IMR-90 (cell line): ENCODE data around the gene PAQR4. TPM values are rescaled to one million over a fixed set of nuclear protein-coding genes. Genes with fewer than 3 reads are reported as not detected.

Experiments used
- ATAC-seq: fragments of 200-7000 bp; cut with Tn5 transposase; 2 replicates; pipeline ENCODE4 v1.9.1; 2020; ENCODE audit warnings: low read depth, mild to moderate bottlenecking, moderate library complexity
- BruUV-seq: library from RNA; stranded (reverse); fragments of 400-500 nt; replicated peaks from 2 replicates; lab custom pipeline; 2021; lab: Mats Ljungman, UMichigan
- CTCF ChIA-PET: fragments of 300-600 bp; formaldehyde crosslinking; extraction: SDS; loops from one replicate; lab custom pipeline; 2021; ENCODE audit warnings: antibody characterized with exemption; lab: Yijun Ruan, JAX
- POLR2A ChIA-PET: fragments of 300-600 bp; sonication (Branson Sonifier 250); formaldehyde crosslinking; loops from one replicate; lab custom pipeline; 2022; ENCODE audit warnings: antibody characterized with exemption; ENCODE audit not compliant: unreplicated experiment; lab: Charles Lee
- DNase-seq: peaks from one replicate; pipeline ENCODE4 v3.0.0; 2013
- H2AFZ ChIP-seq: replicated peaks from 2 replicates; pipeline ENCODE3; 2013; ENCODE audit warnings: low read length, mild to moderate bottlenecking; ENCODE audit not compliant: poor library complexity
- H2AK5ac ChIP-seq: 2 replicates; pipeline ENCODE4 v1.6.1; 2013; ENCODE audit warnings: low read depth, low read length, inconsistent platforms
- H2AK9ac ChIP-seq: replicated peaks from 2 replicates; pipeline ENCODE3; 2013; ENCODE audit warnings: mild to moderate bottlenecking, low read depth, low read length, moderate library complexity; ENCODE audit not compliant: poor library complexity
- H2BK120ac ChIP-seq: 2 replicates; pipeline ENCODE4 v1.6.1; 2013; ENCODE audit warnings: low read depth, low read length, inconsistent platforms
- H2BK15ac ChIP-seq: 3 replicates; pipeline ENCODE4 v1.6.1; 2013; ENCODE audit warnings: low read depth, low read length, inconsistent platforms
- H2BK20ac ChIP-seq: 2 replicates; pipeline ENCODE4 v1.6.1; 2013; ENCODE audit warnings: low read depth, mild to moderate bottlenecking, inconsistent platforms, low read length, moderate library complexity
- H2BK5ac ChIP-seq: 2 replicates; pipeline ENCODE4 v1.6.1; 2013; ENCODE audit warnings: mild to moderate bottlenecking, low read depth, low read length, inconsistent platforms; ENCODE audit not compliant: poor library complexity, severe bottlenecking
- H3K14ac ChIP-seq: replicated peaks from 2 replicates; pipeline ENCODE4 v1.6.1; 2013; ENCODE audit warnings: low read depth, low read length, inconsistent platforms
- H3K18ac ChIP-seq: 2 replicates; pipeline ENCODE4 v1.6.1; 2013; ENCODE audit warnings: low read depth, low read length, control low read depth
- H3K23ac ChIP-seq: 2 replicates; pipeline ENCODE4 v1.6.1; 2013; ENCODE audit warnings: low read depth, low read length, inconsistent platforms
- H3K27ac ChIP-seq: 2 replicates; pipeline ENCODE4 v1.5.1; 2013; ENCODE audit warnings: mild to moderate bottlenecking, control low read depth, low read length; ENCODE audit not compliant: insufficient read depth
- H3K27me3 ChIP-seq: 2 replicates; pipeline ENCODE4 v1.6.1; 2013; ENCODE audit warnings: low read length; ENCODE audit not compliant: control insufficient read depth, insufficient read depth
- H3K36me3 ChIP-seq: 2 replicates; pipeline ENCODE4 v1.6.1; 2013; ENCODE audit warnings: low read length, mixed read lengths; ENCODE audit not compliant: control insufficient read depth, insufficient read depth
- H3K4ac ChIP-seq: 2 replicates; pipeline ENCODE4 v1.6.1; 2013; ENCODE audit warnings: low read depth, low read length, inconsistent platforms
- H3K4me1 ChIP-seq: 2 replicates; pipeline ENCODE4 v1.6.1; 2013; ENCODE audit warnings: low read length, mixed read lengths; ENCODE audit not compliant: control insufficient read depth, insufficient read depth
- H3K4me2 ChIP-seq: 2 replicates; pipeline ENCODE4 v1.6.1; 2013; ENCODE audit warnings: low read depth, mild to moderate bottlenecking, control low read depth, low read length, moderate library complexity
- H3K4me3 ChIP-seq: 2 replicates; pipeline ENCODE4 v1.5.1; 2013; ENCODE audit warnings: low read depth, mild to moderate bottlenecking, control low read depth, low read length, moderate library complexity; ENCODE audit not compliant: insufficient read depth
- H3K56ac ChIP-seq: 2 replicates; pipeline ENCODE4 v1.6.1; 2013; ENCODE audit warnings: low read length, inconsistent platforms; ENCODE audit not compliant: insufficient read depth; ENCODE audit errors: extremely low read depth
- H3K79me1 ChIP-seq, 2 experiments: 2 replicates each; pipeline ENCODE4 v1.6.1; 2013; ENCODE audit warnings: low read length in 2 of 2, inconsistent platforms in 1 of 2, low read depth in 1 of 2
- H3K9ac ChIP-seq: 2 replicates; pipeline ENCODE4 v1.6.1; 2013; ENCODE audit warnings: low read depth, low read length, control low read depth
- H3K9me1 ChIP-seq: 2 replicates; pipeline ENCODE4 v1.6.1; 2013; ENCODE audit warnings: low read length, inconsistent platforms; ENCODE audit not compliant: insufficient read depth
- H3K9me3 ChIP-seq: 2 replicates; pipeline ENCODE4 v1.6.1; 2013; ENCODE audit warnings: low read length; ENCODE audit not compliant: control insufficient read depth, insufficient read depth
- H4K20me1 ChIP-seq: 2 replicates; pipeline ENCODE4 v1.6.1; 2013; ENCODE audit warnings: low read length, inconsistent platforms; ENCODE audit not compliant: insufficient read depth
- H4K5ac ChIP-seq: 2 replicates; pipeline ENCODE4 v1.6.1; 2013; ENCODE audit warnings: mild to moderate bottlenecking, low read depth, low read length, control low read depth
- H4K8ac ChIP-seq, 2 experiments: 2 replicates each; pipeline ENCODE4 v1.6.1; 2013; ENCODE audit warnings: low read depth in 2 of 2, low read length in 2 of 2, control low read depth in 1 of 2, inconsistent platforms in 1 of 2
- H4K91ac ChIP-seq: 2 replicates; pipeline ENCODE4 v1.6.1; 2013; ENCODE audit warnings: low read depth, low read length, inconsistent platforms; ENCODE audit not compliant: insufficient read depth
- BHLHE40 ChIP-seq: fragments of 150-350 bp; IDR thresholded peaks from 2 replicates; pipeline ENCODE4 v1.6.1; 2016; ENCODE audit warnings: mild to moderate bottlenecking, low read depth, low read length
- CTCF ChIP-seq: conservative IDR thresholded peaks from 2 replicates; pipeline ENCODE4 v1.5.1; 2012; ENCODE audit warnings: mild to moderate bottlenecking, low read depth, low read length, improper control_type of control experiment
- WGBS, 2 experiments: methylation state at CpG; one replicate each; pipeline versions ENCODE4 v1.1.5 to v1.1.7; 2013; ENCODE audit warnings: missing lambda C conversion rate in 2 of 2; ENCODE audit not compliant: insufficient read length in 1 of 2; ENCODE audit errors: extremely low coverage in 2 of 2; 5-methylcytosine and 5-hydroxymethylcytosine counted together
- dilution Hi-C: fragments of 300-500 bp; cut with HindIII; formaldehyde crosslinking; loops from one replicate; pipeline ENCODE4 v1.14.3; 2018; ENCODE audit warnings: low sequenced_read_pairs; ENCODE audit not compliant: unreplicated experiment
- in situ Hi-C: fragments of 300-500 bp; cut with MboI; formaldehyde crosslinking; loops from 3 replicates; pipeline ENCODE4 v1.14.3; 2019; ENCODE audit warnings: low sequenced_read_pairs, inconsistent platforms, mixed read lengths
- intact Hi-C: fragments of 100-400 bp; cut with micrococcal nuclease; formaldehyde crosslinking; loops from 2 replicates; pipeline ENCODE4 v1.10.0; 2022
- polyA plus RNA-seq, 3 experiments: library from polyadenylated mRNA; depleted of rRNA; stranded (reverse); fragments of >200 nt; gene quantifications; 2 replicates each; pipeline ENCODE4 v1.2.3, GENCODE V29; 2012; ENCODE audit warnings: low replicate concordance in 1 of 3
- total RNA-seq: library from RNA; depleted of rRNA; stranded (reverse); fragments of >200 nt; gene quantifications from 2 replicates; pipeline ENCODE4 v1.2.3, GENCODE V29; 2012

PAQR4 gene
- total and polyA plus RNA-seq, 2 of the 4 experiments (the other 2 are of a cell fraction): 2.2 to 10.0 TPM

DNA sequence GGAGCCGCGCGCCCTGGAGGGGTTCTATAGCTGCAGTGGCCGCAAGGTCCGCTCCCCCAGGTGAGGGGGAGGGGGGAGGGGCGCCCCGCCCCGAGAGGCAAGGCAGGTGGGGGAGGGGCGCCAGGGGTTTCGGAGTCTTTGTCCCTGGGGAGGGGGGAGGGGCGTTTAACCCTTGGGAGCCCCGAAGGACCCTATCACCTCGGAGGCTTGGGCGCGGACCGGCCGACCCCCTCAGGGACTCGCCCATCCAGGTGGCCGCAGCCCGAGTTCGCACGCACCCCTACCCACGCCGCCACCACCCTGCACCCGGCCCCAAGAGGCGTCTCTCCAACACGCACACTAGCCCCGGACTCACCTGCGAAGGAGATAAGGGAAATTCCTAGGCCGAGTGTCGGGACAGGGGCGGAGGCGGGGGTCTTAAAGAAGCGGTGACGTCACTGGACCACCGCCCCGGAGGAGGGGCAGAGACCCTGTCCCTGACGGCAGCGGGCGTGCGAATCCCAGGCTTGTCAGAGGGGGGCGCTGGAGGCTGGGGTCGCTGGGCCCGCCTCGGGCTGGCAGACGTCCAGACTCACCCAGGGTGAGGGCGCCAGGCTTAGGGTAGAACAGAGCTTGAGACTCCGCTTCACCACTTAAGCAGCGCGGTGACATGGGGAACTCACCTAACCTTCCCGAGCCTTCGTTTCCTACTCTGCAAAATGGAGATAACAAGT, 48.8 kb downstream of the PAQR4 start, which contains the start of gene CLDN6:
CLDN6 (minus strand) TSS at position 390 of the 713 bp plus-strand sequence. CDS start 2,162 bp downstream, outside the sequence.
- dilution Hi-C loops (no loop called here), in situ Hi-C loops (no loop called here)
- BruUV-seq: no TSS peak

More for the DNA sequence above, 48.8 kb downstream of the PAQR4 start, which contains the start of gene CLDN6:
- H4K91ac ChIP-seq: no peak within 1 kb of the TSS
- no peak within 1 kb of the TSS for H3K4ac ChIP-seq
- H3K23ac ChIP-seq: no peak within 1 kb of the TSS
- H3K9me1 ChIP-seq: no peaks in the 10 kb centered on the region
- no peaks in the 10 kb centered on the region for H3K9me3 ChIP-seq
- no peak for TF ChIP-seq BHLHE40
- TF ChIP-seq CTCF: 0 out of 2 replicates have a peak, but pooled peaks have one; percentile 19
- peak within 1 kb of the TSS; percentile 42 for H2AK9ac ChIP-seq
- H2AK5ac ChIP-seq: 0 out of 2 replicates have a peak within 1 kb of the TSS, but pooled peaks have one; percentile 43
- no peak within 1 kb of the TSS for H3K14ac ChIP-seq
- H3K9ac ChIP-seq: no peak within 1 kb of the TSS
- ChIA-PET POLR2A (no interaction called here), CTCF (no interaction called here)
- no peak within 1 kb of the TSS for H4K8ac ChIP-seq
- H3K4me2 ChIP-seq: no peak within 1 kb of the TSS
- peak within 1 kb of the TSS; percentile 53 for H2AFZ ChIP-seq
- H3K4me3 ChIP-seq: no peak within 1 kb of the TSS
- intact Hi-C loops: no loop called here
- WGBS, 2 experiments: no CpG with 5 or more reads among the region's 52 CpGs
- no peak within 1 kb of the TSS for H2BK20ac ChIP-seq
- ATAC-seq: no peak
- no peak within 1 kb of the TSS for H4K5ac ChIP-seq
- no peak within 1 kb of the TSS for H3K18ac ChIP-seq
- DNase-seq: no peak
- H3K4me1 ChIP-seq: peaks cover 8% of the 10 kb centered on the region
- H3K27ac ChIP-seq: no peak within 1 kb of the TSS
- peaks cover 28% of the 10 kb centered on the region for H4K20me1 ChIP-seq
- H3K27me3 ChIP-seq: peaks cover 16% of the 10 kb centered on the region
- peaks cover 10% of the 10 kb centered on the region for H3K36me3 ChIP-seq
- no peak within 1 kb of the TSS for H2BK120ac ChIP-seq
- H2BK5ac ChIP-seq: no peak within 1 kb of the TSS
- H3K56ac ChIP-seq: no peak within 1 kb of the TSS
- H2BK15ac ChIP-seq: no peak within 1 kb of the TSS
- H3K79me1 ChIP-seq: peaks cover 0 to 17% of the 10 kb centered on the region in 2 experiments; a peak in 2 of 4 replicates
